GM18505 (cell line): ENCODE data around the gene RAB11FIP4.

ENCODE experiments used
- ATAC-seq: cut with Tn5 transposase; IDR thresholded peaks from one replicate; pipeline ENCODE4 v1.9.1; 2021; ENCODE audit not compliant: unreplicated experiment
- POLR2A ChIP-seq: IDR thresholded peaks from 4 replicates; pipeline ENCODE4 v1.6.1; 2011; ENCODE audit warnings: borderline replicate concordance; ENCODE audit not compliant: insufficient read depth, insufficient read length; ENCODE audit errors: extremely low read depth

Gene RAB11FIP4

DNA sequence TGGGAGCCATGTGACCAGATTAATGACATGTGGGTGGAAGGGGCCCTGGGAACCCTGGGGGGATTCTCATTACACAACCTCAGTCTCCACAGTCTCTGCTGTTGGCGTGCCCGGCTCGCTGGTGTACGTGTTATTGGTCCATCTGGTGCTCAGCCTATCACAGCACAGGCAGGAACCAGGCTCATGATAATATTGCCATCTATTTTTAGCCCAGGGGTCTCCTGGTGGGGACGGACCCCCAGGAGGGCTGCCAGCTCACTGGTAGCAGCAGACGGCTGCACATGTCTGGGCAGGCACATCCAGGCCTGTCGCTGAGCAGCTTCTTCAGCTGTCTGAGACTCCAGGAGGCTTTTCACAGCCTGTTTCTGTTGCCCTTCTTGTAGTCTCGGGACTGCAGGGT lies 123.8 kb downstream of the RAB11FIP4 start:
- TF ChIP-seq POLR2A: no peak

DNA sequence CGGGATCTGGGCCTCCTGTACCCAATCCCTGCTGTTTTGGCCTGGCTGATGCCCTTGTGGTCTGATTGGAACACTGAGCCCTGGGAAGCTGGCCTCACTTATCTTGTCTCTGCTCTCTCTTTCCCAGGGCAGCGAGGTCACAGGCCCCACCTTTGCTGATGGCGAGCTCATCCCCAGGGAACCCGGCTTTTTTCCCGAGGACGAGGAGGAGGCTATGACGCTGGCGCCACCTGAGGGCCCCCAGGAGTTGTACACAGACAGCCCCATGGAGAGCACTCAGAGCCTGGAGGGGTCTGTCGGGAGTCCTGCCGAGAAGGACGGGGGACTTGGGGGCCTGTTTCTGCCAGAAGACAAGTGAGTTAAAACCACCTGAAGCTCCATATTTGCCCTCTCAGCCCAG lies 126.0 kb downstream of the RAB11FIP4 start:
- no peak for TF ChIP-seq POLR2A
- no peak for ATAC-seq

More for the DNA sequence above, 123.8 kb downstream of the RAB11FIP4 start:
- ATAC-seq: no peak

DNA sequence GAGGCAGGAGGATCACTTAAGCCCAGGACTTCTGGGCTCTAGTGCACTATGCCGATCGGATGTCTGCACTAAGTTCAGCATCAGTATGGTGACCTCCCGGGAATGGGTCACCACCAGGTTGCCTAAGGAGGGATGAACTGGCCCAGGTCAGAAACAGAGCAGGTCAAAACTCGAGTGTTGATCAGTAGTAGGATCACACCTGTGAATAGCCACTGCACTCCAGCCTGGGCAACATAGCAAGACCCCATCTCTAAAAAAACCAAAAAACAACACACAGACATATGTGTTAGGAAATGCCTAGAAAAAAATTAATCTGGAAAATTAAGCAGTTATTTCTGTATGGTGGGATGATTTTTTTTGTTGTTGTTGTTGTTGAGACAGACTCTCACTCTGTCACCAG lies 127.0 kb downstream of the RAB11FIP4 start:
- TF ChIP-seq POLR2A: no peak
- no peak for ATAC-seq

DNA sequence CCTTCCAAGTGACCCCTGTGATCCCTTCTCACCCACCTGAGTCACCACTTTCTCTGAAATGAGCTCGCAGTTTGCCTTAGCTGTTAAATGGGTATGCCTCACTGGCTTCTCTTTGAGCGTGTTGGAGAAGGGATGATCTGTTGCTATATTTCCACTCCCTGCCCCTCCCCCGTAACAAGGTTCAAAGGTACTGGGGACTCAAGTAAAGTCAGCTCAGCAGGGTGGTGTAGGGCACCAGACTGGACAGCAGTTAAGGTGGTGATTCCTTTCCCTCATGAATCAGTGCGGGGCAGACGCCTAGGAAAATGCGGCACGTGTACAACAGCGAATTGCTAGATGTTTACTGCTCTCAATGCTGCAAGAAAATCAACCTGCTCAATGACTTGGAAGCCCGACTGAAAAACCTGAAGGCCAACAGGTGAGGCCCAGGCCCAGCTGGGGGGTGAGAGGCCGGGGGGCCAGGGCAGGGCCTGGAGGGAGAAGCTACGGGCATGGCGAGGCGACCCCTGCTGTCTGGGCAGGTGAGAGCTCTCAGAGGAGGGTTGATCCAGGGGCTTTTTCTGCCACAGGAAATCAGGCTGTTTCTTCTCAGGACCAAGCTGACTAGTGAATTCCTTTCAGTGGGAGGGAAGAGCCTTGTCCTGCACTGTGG lies 130.3 kb downstream of the RAB11FIP4 start:
- TF ChIP-seq POLR2A: no peak
- ATAC-seq: no peak

DNA sequence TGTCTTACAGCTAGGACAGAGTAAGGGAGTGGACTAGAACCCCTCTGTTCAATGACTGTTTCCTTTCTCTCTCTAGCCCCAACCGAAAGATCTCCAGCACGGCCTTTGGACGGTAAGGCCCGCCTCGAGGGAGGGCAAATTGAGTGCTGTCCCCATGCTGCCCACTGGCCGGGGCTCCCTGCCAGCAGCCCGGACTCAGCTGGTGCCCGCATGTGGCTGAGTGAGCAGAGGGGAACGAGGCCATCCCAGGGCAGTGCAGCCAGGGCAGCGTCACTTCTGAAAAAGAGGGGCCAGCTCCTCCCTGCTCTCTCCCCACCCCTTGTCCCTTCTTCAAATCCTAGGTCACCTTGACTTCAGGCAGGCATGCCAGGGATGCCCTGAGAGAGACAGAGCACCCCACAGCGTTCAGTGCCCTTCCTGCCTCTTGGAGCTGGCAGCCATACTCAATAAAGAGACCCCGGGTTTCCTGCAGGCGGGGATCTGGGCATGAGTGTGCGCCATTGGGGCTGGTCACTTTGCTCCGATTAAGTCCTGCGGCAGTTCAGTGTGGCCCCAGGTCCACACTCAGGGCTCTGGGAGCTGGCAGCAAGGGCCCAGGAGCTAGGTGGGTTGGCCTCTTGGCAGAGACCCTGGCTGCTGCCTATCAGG lies 130.9 kb downstream of the RAB11FIP4 start:
- ATAC-seq: no peak
- TF ChIP-seq POLR2A: no peak

DNA sequence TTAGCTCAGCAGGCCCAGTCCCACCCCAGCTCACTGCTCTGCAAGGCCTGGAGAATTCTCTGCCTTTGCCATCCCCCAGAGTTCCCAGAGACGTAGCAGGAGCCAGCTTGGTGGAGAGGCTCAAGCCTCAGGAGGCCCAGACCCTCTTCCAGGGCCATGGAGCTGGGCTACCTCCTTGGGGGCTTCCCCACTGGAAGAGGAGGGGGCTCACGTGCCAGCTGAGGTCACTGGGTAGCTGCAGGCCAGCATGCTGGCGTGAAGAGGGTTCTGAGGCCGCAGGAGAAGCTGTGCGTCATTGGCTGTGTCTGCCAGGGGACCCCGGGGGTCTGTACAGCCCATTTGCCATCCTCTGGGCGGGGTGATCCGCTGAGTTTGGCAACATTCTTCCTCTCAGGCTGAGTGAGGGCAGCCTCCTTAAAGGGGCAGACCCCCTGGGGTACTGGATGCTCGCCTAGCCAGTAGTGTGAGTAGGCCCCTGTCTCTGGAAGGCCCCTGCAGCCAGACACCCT lies 131.6 kb downstream of the RAB11FIP4 start:
- TF ChIP-seq POLR2A: no peak
- no peak for ATAC-seq

DNA sequence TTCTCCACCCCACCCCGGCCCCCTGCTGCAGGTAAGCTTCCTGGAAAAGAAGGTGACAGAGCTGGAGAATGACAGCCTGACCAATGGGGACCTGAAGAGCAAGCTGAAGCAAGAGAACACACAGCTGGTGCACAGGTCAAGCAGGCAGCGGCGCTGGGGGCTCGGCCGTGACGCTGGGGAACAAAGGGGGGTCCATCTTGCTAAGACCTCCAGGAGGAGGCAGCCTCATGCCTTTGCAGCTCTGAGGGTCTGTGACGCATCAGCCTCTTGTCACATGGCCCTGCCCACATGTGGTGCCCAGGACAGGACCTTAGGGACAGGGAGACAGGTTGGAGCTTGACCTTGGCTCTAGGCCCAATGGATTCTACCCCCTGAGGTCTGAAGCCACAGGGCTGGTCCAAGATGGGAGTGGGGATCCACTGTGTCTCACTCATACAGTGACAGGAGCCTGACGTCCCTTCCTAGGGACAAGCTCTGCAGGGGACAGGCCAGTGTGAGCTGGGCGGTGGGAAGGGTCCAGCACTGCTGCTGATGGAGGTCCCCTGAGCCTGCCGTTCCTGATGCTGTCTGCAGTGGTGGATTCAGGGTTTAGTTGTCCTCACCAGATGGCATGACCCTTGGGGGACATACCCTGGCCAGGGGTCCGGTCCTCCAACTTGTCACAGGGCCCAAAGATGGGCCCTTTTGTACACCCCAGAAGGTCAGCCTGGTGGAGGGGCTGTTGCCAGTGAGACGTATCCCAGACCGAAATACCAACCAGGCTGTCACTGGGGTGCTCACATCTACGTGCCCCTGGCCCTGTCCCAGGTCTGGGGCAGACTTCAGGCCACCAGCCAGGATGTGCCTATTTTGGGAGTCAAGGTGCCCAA lies 132.6 kb downstream of the RAB11FIP4 start:
- ATAC-seq: no peak
- no peak for TF ChIP-seq POLR2A

DNA sequence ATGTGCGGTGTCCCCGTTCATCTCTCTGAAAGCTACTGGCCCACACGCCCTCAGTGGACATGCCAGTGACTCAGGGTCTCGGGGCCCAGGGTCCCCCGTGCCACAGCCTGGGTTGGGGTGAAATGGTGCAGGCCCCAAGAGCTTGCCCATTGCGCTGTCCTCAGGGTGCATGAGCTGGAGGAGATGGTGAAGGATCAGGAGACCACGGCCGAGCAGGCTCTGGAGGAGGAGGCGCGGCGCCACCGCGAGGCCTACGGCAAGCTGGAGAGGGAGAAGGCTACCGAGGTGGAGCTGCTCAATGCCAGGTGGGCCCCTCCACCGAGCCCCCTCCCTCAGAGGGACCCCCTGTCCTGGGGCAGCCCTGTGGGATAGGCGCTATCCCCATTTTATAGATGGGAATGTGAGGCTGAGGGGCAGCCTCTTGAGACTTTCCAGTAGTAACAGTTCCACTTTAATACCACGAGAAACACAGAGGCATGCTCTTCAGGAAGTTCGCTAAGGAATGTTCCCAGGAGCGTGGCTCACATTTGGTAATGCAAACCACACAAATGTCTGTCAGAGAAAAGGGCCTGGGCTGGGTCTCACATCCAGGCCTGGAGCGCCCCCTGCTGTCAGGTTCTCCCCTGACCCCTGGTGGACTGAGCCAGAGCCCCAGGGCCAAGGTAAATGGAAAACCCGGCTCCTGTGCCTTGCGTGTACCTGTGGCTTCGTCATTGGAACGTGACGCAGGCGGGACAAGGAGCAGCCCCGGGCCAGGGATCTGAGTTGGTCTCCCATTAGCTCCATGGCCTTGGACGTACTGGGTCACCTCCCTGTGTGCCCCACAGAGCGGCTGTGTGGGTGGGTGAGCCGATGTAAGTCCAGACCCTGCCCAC lies 133.7 kb downstream of the RAB11FIP4 start:
- no peak for ATAC-seq
- no peak for TF ChIP-seq POLR2A

DNA sequence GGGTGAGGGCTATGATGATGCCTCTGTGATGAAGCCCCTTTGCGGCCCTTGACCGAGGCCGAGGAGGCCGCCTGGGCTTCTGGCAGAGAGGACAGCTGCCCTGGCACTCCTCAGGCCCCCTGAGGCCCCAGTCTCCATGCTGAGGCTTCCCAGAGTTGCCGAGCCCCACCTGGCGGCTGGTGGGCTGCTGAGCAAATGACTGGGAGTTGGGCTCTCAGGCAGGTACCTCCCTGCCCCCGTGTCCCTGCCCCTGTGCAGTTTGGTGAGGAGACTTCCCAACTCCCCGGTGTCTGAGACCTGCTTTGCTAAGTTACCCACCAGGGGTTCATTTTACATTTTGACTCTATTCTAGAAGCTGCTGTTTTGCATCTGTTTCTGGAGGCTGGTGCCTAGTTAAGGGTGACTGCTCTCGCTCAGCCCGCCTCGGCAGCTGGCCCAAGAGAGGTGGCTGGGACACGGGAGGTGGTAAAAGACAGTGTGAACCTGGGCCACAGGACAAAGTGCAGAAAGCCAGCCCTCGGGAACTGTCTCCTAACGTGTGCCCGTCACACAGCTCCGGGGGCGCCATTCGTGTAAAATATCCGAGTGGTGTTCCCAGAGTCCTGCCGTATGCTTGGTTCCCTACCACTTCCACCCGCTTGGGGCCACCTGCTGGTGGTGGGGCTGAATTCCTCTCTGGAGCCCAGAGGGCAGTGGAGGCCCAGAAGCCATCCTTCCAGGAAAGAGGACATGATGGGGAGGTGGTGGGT lies 134.5 kb downstream of the RAB11FIP4 start:
- ATAC-seq: no peak
- no peak for TF ChIP-seq POLR2A

DNA sequence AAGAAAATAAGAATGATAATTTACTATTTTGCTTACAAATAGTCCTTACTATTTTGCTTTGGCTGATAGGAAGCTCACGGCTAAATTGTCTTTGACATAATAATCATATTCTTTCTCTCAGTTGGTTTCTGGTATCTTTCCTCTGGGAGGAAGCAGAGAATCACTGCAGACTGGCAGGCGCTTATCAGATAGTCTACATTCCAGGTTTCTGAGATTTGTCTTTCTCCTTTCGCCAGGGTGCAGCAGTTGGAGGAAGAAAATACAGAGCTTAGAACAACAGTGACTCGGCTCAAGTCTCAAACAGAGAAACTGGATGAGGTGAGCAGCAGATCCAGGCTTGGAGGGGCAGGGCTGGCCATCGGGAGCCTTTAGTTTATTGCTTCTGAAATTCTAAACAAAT lies 136.1 kb downstream of the RAB11FIP4 start:
- no peak for TF ChIP-seq POLR2A
- no peak for ATAC-seq

DNA sequence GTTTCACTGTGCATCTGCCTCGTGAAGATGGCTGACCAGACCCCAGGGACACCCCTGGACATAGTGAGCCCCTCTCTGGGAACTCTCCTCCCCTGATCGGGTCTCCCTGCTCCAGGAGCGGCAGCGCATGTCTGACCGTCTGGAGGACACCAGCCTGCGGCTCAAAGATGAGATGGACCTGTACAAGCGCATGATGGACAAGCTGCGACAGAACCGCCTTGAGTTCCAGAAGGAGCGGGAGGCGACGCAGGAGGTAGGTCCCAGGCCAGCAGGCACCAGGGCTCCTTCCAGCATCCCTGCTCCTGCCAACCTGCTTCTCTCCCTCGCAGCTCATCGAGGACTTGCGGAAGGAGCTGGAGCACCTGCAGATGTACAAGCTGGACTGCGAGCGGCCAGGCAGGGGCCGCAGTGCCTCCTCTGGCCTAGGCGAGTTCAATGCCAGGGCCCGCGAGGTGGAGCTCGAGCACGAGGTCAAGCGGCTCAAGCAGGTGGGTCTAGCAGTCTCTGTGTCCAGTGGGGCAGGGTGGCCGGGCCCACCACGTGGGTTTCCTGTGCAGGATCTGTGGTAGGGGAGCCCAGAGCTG lies 136.9 kb downstream of the RAB11FIP4 start:
- TF ChIP-seq POLR2A: no peak
- no peak for ATAC-seq

DNA sequence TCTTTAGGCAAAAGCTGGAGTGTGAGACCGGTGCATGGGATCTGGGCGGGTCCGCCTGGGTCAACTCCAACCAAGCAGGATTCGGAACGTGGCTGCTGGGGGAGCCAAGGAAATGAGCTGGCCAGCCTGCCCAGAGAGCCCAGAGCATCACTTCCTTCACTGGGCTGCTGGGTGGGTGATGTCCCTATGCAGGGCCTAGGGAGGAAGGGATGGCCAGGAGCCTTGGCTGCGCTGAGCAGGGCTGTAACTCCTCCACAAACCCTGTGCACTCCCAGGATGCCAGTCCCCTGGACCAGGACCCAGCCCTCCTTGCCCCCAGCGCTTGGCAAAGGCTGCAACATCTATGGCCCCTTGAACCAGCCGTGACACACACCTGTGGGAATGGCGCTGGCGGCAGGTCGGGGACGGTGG lies 138.4 kb downstream of the RAB11FIP4 start:
- no peak for ATAC-seq
- TF ChIP-seq POLR2A: no peak
